Suprapubic skin (tissue), 4 donors: Measurements from ENCODE around the gene SYT11.

Experiments used
- CTCF ChIP-seq, 2 donors: fragments of 200-600 bp in 1 of 2; fragments of 450-650 bp in 1 of 2; sonication (generic) in 1 of 2; IDR thresholded peaks; one replicate each; pipeline ENCODE4 v1.5.1; 2016 to 2019; ENCODE audit warnings: antibody characterized with exemption in 2 of 2, mild to moderate bottlenecking in 1 of 2, moderate library complexity in 1 of 2
- EP300 ChIP-seq: sonication (generic); formaldehyde crosslinking; IDR thresholded peaks from one replicate; pipeline ENCODE4 v1.6.1; 2017; ENCODE audit warnings: antibody characterized with exemption
- POLR2A ChIP-seq, 2 donors: fragments of 450-650 bp; IDR thresholded peaks; one replicate each; pipeline ENCODE4 v1.6.1; 2017; ENCODE audit warnings: antibody characterized with exemption in 2 of 2, mild to moderate bottlenecking in 2 of 2, moderate library complexity in 2 of 2
- POLR2AphosphoS5 ChIP-seq, 3 donors: sonication (generic); formaldehyde crosslinking; IDR thresholded peaks; one replicate each; pipeline ENCODE4 v1.6.1; 2017; ENCODE audit warnings: antibody characterized with exemption in 3 of 3

DNA sequence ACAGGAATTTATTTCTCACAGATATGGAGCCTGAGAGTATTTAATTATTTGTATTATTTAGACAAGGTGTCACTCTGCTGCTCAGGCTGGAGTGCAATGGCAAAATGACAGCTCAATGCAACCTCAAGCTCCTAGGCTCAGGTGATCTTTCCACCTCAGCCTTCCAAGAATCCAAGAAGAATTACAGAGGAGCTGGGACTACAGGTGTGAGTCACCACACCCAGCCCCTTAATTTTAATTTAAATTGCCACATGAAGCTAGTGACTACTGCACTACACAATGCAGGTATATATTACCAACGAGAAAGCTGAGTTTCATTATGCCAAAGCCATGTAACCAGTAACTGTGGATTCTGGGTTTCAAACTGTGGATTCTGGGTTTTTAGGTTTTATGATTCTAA lies 72.7 kb downstream of the SYT11 start:
- TF ChIP-seq CTCF (IDR thresholded peaks at IDR 0.05) (no peak), POLR2A (IDR thresholded peaks at IDR 0.05) (no peak), EP300 (no peak), POLR2AphosphoS5 (IDR thresholded peaks at IDR 0.05) (no peak)
